NCI-H1436 treated with DMSO at 0.1 percent for 48 hours (cell line): Measurements from ENCODE around the gene VMAC.
"Not testable (repeated sequence)": the region's sequence is repeated elsewhere in the genome, so short reads cannot be mapped to it uniquely, and the experiment has no call there.

Experiments used
- DNase-seq: peaks from one replicate; lab custom pipeline; 2025; lab: John Stamatoyannopoulos, UW

The VMAC gene

DNA sequence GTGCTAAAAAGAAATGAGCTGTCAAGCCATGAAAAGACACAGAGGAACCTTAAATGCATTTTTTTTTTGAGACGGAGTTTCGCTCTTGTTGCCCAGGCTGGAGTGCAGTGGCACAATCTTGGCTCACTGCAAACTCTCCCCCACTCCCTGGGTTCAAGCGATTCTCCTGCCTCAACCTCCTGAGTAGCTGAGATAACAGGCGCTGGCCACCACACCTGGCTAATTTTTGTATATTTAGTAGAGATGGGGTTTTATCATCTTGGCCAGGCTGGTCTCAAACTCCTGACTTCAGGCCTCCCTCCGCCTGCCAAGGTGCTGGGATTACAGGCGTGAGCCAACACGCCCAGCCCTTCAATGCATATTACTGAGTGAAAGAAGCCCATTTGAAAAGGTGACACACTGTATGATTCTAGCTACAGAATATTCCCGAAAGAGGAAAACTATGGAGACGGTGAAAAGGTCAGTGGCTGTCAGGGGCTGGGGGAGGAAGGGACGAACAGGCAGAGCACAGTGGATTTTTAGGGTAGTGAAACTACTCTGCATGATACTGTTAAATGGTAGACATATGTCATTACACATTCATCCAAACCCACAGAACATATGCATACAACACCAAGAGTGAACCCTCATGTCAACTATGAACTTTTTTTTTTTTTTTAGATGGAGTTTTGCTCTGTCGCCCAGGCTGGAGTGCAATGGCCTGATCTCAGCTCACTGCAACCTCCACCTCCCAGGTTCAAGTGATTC is 20.4 kb upstream of the VMAC start:
- DNase-seq: not testable (repeated sequence)

- DNase-seq: no peak
Measured at GRCh38 chr19:5889288-5889971, 15.2 kb upstream of the VMAC start.

DNA sequence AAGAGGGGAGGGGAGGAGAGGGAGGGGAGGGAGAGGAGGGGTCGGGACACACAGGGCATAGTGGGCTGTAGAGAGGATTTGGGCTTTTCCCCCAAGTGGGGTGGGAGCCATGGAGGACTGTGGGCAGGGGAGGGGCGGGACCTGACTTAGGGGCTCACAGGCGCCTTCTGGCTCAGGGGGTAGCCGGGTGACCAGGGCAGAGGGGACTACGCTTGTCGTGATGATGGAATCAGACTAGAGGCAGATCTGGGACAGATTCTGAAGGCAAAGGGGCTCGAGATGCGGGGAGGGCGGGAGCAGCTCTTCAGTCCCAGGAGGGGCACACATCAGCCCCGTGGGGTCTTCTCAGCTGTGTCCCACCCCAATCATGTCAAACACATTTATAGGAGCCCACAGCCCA is 14.6 kb upstream of the VMAC start:
- DNase-seq: no peak

DNA sequence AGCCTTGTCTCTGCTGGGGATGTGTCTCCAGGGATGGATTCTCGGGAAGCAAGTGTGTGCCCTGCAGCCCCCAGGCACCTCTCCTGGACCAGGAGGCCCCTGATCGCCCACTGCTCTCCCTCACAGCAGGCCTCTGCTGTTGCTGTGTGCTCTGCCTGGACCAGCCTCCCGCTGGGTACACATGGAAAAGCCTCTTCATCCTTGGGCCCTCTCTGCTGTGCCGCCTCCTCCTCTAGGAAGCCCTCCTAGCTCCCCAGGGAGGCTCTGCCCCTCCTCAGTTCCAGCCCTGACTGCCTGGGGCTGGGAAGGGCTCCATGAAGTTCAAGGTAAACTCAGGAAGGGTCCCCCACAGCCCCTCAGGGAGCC is 13.1 kb upstream of the VMAC start:
- DNase-seq: no peak

GRCh38 chr19:5891938-5892771 is 12.5 kb upstream of the VMAC start:
- DNase-seq: no peak

DNA sequence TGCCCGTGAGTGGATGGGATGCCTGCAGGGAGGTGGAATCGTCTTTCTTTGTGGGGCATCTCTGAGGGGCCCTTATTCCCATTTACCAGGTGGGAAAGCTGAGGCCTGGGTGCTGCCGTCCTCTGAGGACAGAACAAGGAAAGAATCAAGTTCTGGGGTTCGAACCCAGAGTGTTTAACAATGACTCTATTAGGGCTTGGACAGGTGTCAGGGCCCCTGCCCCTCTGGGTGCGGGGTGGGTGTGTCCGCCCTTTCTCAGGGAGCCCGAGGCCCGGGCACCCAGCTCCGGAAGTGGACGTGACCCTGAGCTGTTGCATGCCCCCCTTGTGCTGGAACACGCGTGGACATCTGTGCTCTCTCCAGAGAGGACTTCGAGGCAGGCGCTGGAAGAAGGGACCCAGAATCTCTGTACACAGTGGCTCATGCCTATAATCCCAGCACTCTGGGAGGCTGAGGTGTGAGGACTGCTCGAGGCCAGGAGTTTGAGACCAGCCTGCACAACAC is 11.8 kb upstream of the VMAC start:
- DNase-seq: no peak

DNA sequence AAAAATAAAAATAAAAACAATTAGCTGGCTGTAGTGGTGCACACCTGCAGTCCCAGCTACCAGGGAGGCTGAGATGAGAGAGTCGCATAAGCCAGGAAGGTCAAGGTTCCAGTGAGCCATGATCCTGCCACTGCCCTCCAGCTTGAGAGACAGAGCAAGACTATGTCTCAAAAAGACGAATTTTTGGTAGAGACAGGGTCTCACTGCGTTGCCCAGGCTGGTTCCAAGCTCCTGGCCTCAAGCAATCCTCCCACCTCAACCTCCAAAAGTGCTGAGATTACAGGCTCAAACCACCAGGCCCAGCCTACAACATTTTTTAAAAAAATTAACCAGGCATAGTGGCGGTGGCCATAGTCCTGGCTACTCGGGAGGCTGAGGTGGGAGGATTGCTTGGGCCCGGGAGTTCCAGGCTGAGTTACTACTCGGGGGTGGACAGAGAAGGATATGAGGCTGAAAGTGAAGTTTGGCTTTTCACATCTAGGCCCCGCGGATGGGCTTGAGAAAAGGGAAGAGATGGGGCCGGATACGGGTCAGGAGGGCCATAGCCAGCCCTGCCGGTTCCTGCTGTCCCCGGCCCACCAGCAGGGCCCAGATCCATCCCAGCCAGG is 11.3 kb upstream of the VMAC start:
- no peak for DNase-seq

GRCh38 chr19:5893907-5894703 is 10.6 kb upstream of the VMAC start:
- DNase-seq: no peak

GRCh38 chr19:5894704-5895349 is 9.8 kb upstream of the VMAC start:
- no peak for DNase-seq

DNA sequence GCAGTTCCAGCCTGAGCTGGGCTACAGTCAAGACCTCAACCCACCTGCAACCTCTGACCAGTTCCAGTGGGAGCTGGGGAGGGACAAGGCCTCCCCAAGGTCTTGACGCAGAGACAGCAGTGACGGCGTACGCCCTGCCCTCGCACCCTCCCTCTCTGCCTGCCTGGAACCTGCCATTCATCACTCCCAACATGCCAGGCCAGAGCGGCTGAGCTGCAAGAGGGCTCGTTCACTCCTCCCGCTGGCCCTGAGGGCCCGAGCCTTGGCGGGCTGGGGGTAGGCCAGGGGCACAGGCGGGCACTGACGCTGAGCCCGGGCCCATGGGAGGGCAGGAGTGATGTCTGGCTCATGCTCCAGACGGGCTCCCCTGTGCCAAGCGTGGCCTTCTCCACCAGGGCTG is 9.3 kb upstream of the VMAC start:
- no peak for DNase-seq

GRCh38 chr19:5895890-5896289 is 8.8 kb upstream of the VMAC start:
- DNase-seq: no peak

DNA sequence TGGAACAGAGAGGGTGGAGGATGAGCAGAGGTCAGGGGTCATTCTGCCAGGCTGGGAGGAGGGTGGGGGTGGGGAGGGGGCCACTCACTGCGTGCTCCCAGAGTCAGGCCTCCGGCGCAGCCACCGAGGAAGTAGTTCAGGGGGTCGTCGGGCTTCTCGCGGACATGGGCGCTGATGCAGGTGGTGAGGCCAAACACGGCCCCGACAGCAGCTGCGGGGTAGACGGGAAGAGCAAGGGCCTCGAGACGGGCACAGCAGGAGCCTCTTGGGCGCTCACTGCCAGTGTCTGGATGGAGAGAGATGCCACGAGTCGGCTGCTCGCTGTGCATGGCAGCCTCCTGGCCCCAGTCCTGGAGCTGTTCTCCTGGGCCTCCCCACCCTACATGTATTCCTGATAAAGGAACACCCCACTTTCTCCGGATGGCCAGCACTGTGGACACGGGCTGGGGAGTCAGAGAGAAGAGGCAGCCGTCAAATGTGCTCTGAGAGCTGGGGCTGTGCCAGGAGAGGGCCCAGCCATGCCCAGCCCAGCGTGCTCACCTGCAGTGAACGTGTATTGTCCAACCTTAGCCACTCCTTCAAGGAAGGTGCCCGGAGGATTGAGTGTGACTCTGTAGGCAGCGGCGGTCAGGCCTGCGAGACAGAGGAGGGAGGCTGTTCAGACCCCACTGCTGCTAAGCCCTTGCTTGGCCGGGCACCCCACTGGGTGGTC is 8.2 kb upstream of the VMAC start:
- DNase-seq: no peak

GRCh38 chr19:5897189-5897969 is 7.3 kb upstream of the VMAC start:
- DNase-seq: no peak

DNA sequence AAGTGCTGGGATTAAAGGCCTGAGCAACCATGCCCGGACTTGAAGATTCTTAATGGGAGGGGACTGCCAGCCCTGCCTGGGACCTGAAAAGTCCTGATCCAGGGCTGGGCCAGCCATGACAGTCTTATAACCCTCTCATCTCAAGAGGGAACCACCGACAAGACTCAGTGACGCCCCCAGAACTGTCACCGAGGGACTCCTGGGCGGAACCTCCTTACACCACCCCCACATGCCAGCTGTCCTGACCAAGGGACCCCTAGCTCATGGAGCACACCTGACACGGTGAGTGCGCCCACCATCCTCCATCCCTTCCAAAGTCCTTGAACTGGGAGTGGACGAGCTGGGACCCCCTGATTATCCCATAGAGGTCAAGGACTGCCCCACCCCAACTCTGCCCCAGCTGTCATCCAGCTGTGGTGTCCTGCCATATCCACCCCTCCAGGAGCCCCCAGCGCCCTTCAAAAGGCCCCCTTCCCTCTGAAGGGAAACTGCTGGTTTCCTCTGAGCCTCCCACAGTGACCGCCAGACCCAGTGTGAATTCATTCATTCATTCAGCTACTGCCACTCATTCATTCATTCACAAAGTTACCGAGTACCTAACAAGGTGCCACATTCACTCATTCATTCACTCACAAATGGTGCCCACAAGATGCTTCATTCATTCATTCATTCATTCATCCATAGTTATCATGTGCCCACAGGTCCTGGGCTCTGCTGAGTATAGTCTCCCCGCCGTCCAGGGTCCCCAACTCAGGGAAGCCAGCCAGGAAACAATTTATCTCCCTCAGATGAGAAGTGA is 4.7 kb upstream of the VMAC start:
- DNase-seq: no peak

- DNase-seq: no peak
Measured at GRCh38 chr19:5900976-5901375, 3.7 kb upstream of the VMAC start.

- DNase-seq: no peak
Measured at GRCh38 chr19:5903056-5903623, 1.5 kb upstream of the VMAC start.

- peak; percentile 82 for DNase-seq
Measured at GRCh38 chr19:5903624-5904351, 884 bp upstream of the VMAC start, which contains the start of gene NDUFA11. TSS of gene NDUFA11 (minus strand) at chr19:5903790. CDS start at chr19:5903708, 82 bp downstream.
